ENCODE measurements around the gene MBD3L1.

GRCh38 chr19:8835877-8836276 lies 3.7 kb downstream of the MBD3L1 start:
- no peak for TF ChIP-seq POLR2A (IDR thresholded peaks at IDR 0.05)
- TF ChIP-seq, protein P1, sequence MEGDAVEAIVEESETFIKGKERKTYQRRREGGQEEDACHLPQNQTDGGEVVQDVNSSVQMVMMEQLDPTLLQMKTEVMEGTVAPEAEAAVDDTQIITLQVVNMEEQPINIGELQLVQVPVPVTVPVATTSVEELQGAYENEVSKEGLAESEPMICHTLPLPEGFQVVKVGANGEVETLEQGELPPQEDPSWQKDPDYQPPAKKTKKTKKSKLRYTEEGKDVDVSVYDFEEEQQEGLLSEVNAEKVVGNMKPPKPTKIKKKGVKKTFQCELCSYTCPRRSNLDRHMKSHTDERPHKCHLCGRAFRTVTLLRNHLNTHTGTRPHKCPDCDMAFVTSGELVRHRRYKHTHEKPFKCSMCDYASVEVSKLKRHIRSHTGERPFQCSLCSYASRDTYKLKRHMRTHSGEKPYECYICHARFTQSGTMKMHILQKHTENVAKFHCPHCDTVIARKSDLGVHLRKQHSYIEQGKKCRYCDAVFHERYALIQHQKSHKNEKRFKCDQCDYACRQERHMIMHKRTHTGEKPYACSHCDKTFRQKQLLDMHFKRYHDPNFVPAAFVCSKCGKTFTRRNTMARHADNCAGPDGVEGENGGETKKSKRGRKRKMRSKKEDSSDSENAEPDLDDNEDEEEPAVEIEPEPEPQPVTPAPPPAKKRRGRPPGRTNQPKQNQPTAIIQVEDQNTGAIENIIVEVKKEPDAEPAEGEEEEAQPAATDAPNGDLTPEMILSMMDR (IDR thresholded peaks at IDR 0.05): no peak
